Hepatocyte (in vitro differentiated cells): ENCODE results near the gene ZMYM4. TPM values are rescaled to one million over a fixed set of nuclear protein-coding genes. Genes with fewer than 3 reads are reported as not detected.

Experiments used
- DNase-seq: peaks from one replicate; pipeline ENCODE4 v3.0.0-alpha.2; 2016; ENCODE audit warnings: low spot score
- H2AFZ ChIP-seq: fragments of 200-600 bp; sonication (generic); 2 replicates; pipeline ENCODE4 v1.6.0; 2016; ENCODE audit warnings: antibody characterized with exemption, mild to moderate bottlenecking
- H3K27ac ChIP-seq: fragments of 200-600 bp; sonication (generic); 2 replicates; pipeline ENCODE4 v1.5.1; 2016; ENCODE audit warnings: mild to moderate bottlenecking
- H3K27me3 ChIP-seq: fragments of 200-600 bp; sonication (generic); 2 replicates; pipeline ENCODE4 v1.6.1; 2016
- H3K36me3 ChIP-seq: fragments of 200-600 bp; sonication (generic); replicated peaks from 2 replicates; pipeline ENCODE4 v1.5.1; 2016; ENCODE audit warnings: low read depth; ENCODE audit not compliant: insufficient read depth
- H3K4me1 ChIP-seq: fragments of 200-600 bp; sonication (generic); 2 replicates; pipeline ENCODE4 v1.5.1; 2016; ENCODE audit warnings: mild to moderate bottlenecking, moderate library complexity; ENCODE audit not compliant: insufficient read depth
- H3K4me2 ChIP-seq: fragments of 200-600 bp; sonication (generic); 2 replicates; pipeline ENCODE4 v1.6.0; 2016
- H3K4me3 ChIP-seq: fragments of 200-600 bp; sonication (generic); 2 replicates; pipeline ENCODE4 v1.5.1; 2016; ENCODE audit warnings: mild to moderate bottlenecking
- H3K79me2 ChIP-seq: fragments of 200-600 bp; sonication (generic); 2 replicates; pipeline ENCODE4 v1.6.0; 2017; ENCODE audit warnings: mild to moderate bottlenecking
- H3K9me2 ChIP-seq: fragments of 200-600 bp; sonication (generic); replicated peaks from 2 replicates; pipeline ENCODE4 v1.6.0; 2017; ENCODE audit warnings: mild to moderate bottlenecking; ENCODE audit not compliant: insufficient read depth
- H3K9me3 ChIP-seq: fragments of 200-600 bp; sonication (generic); 2 replicates; pipeline ENCODE4 v1.5.1; 2016; ENCODE audit warnings: low read depth, mild to moderate bottlenecking
- H4K20me1 ChIP-seq: fragments of 200-600 bp; sonication (generic); 2 replicates; pipeline ENCODE4 v1.6.0; 2016; ENCODE audit warnings: mild to moderate bottlenecking; ENCODE audit not compliant: insufficient read depth, poor library complexity, severe bottlenecking
- EZH2 ChIP-seq: fragments of 200-600 bp; sonication (generic); IDR thresholded peaks from 2 replicates; pipeline ENCODE4 v1.6.1; 2016; ENCODE audit warnings: antibody characterized with exemption, mild to moderate bottlenecking, borderline replicate concordance
- EZH2phosphoT487 ChIP-seq: fragments of 200-600 bp; sonication (generic); IDR thresholded peaks from one replicate; pipeline ENCODE4 v1.6.1; 2018; ENCODE audit warnings: antibody characterized with exemption, mild to moderate bottlenecking, low read depth, moderate library complexity; ENCODE audit not compliant: unreplicated experiment, severe bottlenecking
- WGBS: methylation state at CpG from one replicate; pipeline ENCODE4 v1.1.6; 2016; ENCODE audit warnings: low lambda C conversion rate; ENCODE audit errors: missing lambda C conversion rate; 5-methylcytosine and 5-hydroxymethylcytosine counted together
- polyA plus RNA-seq: library from polyadenylated mRNA; unstranded; fragments of >200 nt; fragmentation: Nextera tagmentation; extraction: Ambion mirVana; gene quantifications from 2 replicates; pipeline ENCODE4 v1.2.1, GENCODE V29; 2016
- total RNA-seq: library from RNA; depleted of rRNA; stranded (reverse); fragments of >200 nt; gene quantifications from 2 replicates; pipeline ENCODE4 v1.2.3, GENCODE V29; 2014
- TF ChIP-seq, protein P1 (sequence below): fragments of 200-600 bp; sonication (generic); IDR thresholded peaks from 2 replicates; pipeline ENCODE4 v1.5.1; 2016; ENCODE audit warnings: antibody characterized with exemption, mild to moderate bottlenecking; ENCODE audit not compliant: poor library complexity

The ZMYM4 gene
- total and polyA plus RNA-seq, 2 experiments from 2014 or later: 17.6 to 43.4 TPM

DNA sequence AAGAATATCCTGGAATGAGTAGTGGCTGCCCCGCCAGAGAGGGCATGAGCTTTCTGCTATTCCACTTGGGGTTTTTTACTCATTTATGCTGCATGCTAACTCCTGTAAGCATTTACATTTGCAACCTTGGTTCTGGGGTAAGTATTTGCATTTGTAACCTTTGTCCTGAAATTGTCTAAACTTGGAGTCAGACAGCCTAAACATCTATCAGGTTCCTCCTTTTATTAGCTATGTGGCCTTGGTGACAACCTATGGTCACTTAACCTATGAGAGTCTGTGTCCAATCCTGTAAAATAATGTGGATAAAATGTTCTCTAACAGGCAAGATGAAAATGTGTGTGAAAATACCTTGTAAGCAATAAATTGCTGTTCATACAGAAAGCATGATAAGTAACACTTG lies 8.9 kb upstream of the ZMYM4 start:
- Histone ChIP-seq H3K4me3 (no peak overlapping the region), H2AFZ (no peak overlapping the region), H3K4me1 (no peaks in the 10 kb centered on the region), H3K79me2 (no peaks in the 10 kb centered on the region), H3K9me2 (no peaks in the 10 kb centered on the region), H3K36me3 (no peaks in the 10 kb centered on the region), H3K27ac (no peak overlapping the region), H3K27me3 (no peaks in the 10 kb centered on the region), H4K20me1 (no peaks in the 10 kb centered on the region), H3K4me2 (no peak overlapping the region), H3K9me3 (no peaks in the 10 kb centered on the region)
- TF ChIP-seq, protein P1, sequence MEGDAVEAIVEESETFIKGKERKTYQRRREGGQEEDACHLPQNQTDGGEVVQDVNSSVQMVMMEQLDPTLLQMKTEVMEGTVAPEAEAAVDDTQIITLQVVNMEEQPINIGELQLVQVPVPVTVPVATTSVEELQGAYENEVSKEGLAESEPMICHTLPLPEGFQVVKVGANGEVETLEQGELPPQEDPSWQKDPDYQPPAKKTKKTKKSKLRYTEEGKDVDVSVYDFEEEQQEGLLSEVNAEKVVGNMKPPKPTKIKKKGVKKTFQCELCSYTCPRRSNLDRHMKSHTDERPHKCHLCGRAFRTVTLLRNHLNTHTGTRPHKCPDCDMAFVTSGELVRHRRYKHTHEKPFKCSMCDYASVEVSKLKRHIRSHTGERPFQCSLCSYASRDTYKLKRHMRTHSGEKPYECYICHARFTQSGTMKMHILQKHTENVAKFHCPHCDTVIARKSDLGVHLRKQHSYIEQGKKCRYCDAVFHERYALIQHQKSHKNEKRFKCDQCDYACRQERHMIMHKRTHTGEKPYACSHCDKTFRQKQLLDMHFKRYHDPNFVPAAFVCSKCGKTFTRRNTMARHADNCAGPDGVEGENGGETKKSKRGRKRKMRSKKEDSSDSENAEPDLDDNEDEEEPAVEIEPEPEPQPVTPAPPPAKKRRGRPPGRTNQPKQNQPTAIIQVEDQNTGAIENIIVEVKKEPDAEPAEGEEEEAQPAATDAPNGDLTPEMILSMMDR: no peak
- TF ChIP-seq EZH2 (no peak), EZH2phosphoT487 (no peak)
- WGBS: 92% methylated on average over 1 of the region's 1 CpG
- DNase-seq: no peak

DNA sequence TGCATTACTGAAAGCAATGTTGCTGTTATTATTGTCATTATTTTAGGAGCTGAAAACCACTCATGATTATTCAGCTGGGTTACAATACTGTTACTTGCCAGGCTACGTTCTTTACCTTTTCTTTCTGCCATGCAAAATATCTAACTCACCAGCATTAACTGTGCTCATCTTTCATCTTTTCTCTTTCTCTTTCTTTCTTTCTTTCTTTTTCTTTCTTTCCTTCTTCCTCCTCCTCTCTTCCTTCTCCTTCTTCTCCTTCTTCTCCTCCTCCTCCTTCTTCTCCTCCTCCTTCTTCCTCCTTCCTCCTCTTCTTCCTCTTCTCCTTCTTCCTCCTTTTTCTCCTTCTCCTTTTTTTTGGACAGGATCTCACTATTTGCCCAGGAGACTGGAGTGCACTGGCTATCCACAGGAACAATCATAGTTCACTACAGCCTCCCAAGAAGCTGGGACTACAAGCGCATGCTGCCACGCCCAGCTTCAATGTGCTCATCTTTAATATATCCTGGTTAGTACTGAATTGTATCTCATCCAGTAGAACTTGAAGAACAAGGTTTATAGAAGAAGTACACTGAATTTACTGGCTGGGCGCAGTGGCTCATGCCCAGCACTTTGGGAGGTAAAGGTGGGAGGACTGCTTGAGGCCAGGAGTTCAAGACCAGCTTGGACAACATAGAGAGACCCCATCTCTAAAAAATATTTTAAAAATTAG lies 6.9 kb upstream of the ZMYM4 start:
- no peak overlapping the region for H2AFZ ChIP-seq
- 90% methylated on average over 4 of the region's 4 CpGs for WGBS

DNA sequence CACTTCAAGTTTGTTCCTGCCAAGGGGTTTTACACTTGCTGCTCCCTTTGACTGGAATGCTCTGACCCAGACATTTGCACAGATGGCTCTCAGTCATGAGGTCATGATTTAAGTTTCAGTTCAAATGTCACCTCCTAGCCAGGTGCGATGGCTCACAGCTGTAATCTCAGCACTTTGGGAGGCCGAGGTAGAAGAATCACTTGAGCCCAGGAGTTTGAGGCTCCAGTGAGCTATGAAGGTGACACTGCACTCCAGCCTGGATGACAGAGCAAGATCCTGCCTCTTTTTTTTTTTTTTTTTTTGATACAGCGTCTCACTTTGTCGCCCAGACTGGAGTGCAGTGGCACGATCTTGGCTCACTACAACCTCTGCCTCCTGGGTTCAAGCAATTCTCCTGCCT lies 4.5 kb upstream of the ZMYM4 start:
- no peak overlapping the region for H3K4me3 ChIP-seq
- H2AFZ ChIP-seq: no peak overlapping the region
- no peak overlapping the region for H3K4me2 ChIP-seq
- H3K9me2 ChIP-seq: no peaks in the 10 kb centered on the region
- WGBS: 88% methylated on average over 5 of the region's 5 CpGs
- TF ChIP-seq EZH2phosphoT487 (no peak), EZH2 (no peak)
- TF ChIP-seq, protein P1: no peak
- no peak overlapping the region for H3K27ac ChIP-seq
- H3K27me3 ChIP-seq: no peaks in the 10 kb centered on the region
- H3K36me3 ChIP-seq: no peaks in the 10 kb centered on the region
- peaks cover 3% of the 10 kb centered on the region for H3K79me2 ChIP-seq
- H3K4me1 ChIP-seq: no peaks in the 10 kb centered on the region
- H3K9me3 ChIP-seq: no peaks in the 10 kb centered on the region
- H4K20me1 ChIP-seq: no peaks in the 10 kb centered on the region
- DNase-seq: no peak

More for the DNA sequence above, 6.9 kb upstream of the ZMYM4 start:
- Histone ChIP-seq H3K79me2 (no peaks in the 10 kb centered on the region), H3K9me3 (no peaks in the 10 kb centered on the region), H3K27me3 (no peaks in the 10 kb centered on the region), H3K4me3 (no peak overlapping the region), H3K27ac (no peak overlapping the region), H3K9me2 (no peaks in the 10 kb centered on the region), H3K36me3 (no peaks in the 10 kb centered on the region), H3K4me1 (no peaks in the 10 kb centered on the region), H3K4me2 (no peak overlapping the region), H4K20me1 (no peaks in the 10 kb centered on the region)
- no peak for DNase-seq
- TF ChIP-seq EZH2phosphoT487: no peak
- TF ChIP-seq, protein P1: no peak
- no peak for TF ChIP-seq EZH2

DNA sequence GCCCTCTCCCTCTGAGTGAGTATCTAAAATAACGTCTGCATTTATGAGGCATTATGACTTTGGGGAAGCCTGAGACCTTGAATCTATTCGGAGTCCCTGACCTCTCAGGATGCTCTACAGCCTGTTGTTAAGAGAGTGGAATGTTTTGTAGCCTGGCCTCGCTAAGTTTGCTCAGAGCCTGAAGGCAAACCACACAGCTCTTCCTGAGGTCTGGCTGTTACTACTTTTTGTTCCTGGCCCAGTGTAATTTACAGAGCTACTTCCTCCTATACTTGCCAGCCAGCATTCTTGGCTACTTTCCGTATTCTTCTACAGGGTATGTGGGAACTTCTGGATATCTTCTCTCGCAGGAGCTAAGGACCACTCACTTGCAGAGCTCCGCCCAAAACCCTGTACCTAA lies 3.6 kb upstream of the ZMYM4 start:
- Histone ChIP-seq H3K27ac (peak overlapping the region; percentile 54), H3K79me2 (peaks cover 12% of the 10 kb centered on the region), H3K9me3 (no peaks in the 10 kb centered on the region), H3K4me2 (peak overlapping the region; percentile 6), H4K20me1 (no peaks in the 10 kb centered on the region), H2AFZ (peak overlapping the region; percentile 47), H3K9me2 (no peaks in the 10 kb centered on the region), H3K4me3 (no peak overlapping the region), H3K27me3 (no peaks in the 10 kb centered on the region), H3K36me3 (no peaks in the 10 kb centered on the region), H3K4me1 (peaks cover 2% of the 10 kb centered on the region)
- WGBS: 41% methylated on average over 6 of the region's 6 CpGs
- no peak for DNase-seq
- TF ChIP-seq, protein P1: no peak
- TF ChIP-seq EZH2phosphoT487 (no peak), EZH2 (no peak)
